Osteocyte (in vitro differentiated cells): ENCODE measurements around the gene SGMS2. TPM values are rescaled to one million over a fixed set of nuclear protein-coding genes. Genes with fewer than 3 reads are reported as not detected.

Experiments used
- DNase-seq: peaks from one replicate; pipeline ENCODE4 v3.0.0; 2021; ENCODE audit warnings: mixed read lengths; ENCODE audit not compliant: unreplicated experiment; ENCODE audit errors: extremely low spot score
- H3K27ac Mint-ChIP-seq: one replicate; pipeline ENCODE4 v1.8.0; 2021; ENCODE audit warnings: mild to moderate bottlenecking, mixed read lengths; ENCODE audit not compliant: unreplicated experiment
- H3K27me3 Mint-ChIP-seq: one replicate; pipeline ENCODE4 v1.8.0; 2021; ENCODE audit warnings: mixed read lengths; ENCODE audit not compliant: unreplicated experiment
- H3K36me3 Mint-ChIP-seq: one replicate; pipeline ENCODE4 v1.8.0; 2021; ENCODE audit warnings: mixed read lengths; ENCODE audit not compliant: unreplicated experiment
- H3K4me1 Mint-ChIP-seq: one replicate; pipeline ENCODE4 v1.8.0; 2021; ENCODE audit warnings: mixed read lengths; ENCODE audit not compliant: unreplicated experiment
- H3K4me3 Mint-ChIP-seq: one replicate; pipeline ENCODE4 v1.8.0; 2021; ENCODE audit warnings: mild to moderate bottlenecking, moderate library complexity, mixed read lengths; ENCODE audit not compliant: unreplicated experiment
- H3K9me3 Mint-ChIP-seq: one replicate; pipeline ENCODE4 v1.8.0; 2021; ENCODE audit warnings: mixed read lengths; ENCODE audit not compliant: unreplicated experiment
- CTCF ChIP-seq: fragments of 200-600 bp; sonication (generic); IDR thresholded peaks from 2 replicates; pipeline ENCODE4 v1.5.0; 2021; ENCODE audit warnings: antibody characterized with exemption, mild to moderate bottlenecking, moderate library complexity
- total RNA-seq: library from RNA; stranded (reverse); gene quantifications from 2 replicates; pipeline ENCODE4 v1.2.1, GENCODE V29; 2021

The SGMS2 gene
- total RNA-seq, 1 donor from 2014 or later = 15.6 TPM

GRCh38 chr4:107866726-107867125 lies 42.0 kb downstream of the SGMS2 start:
- Mint-ChIP-seq H3K4me3 (no peak overlapping the region), H3K4me1 (peaks cover 21% of the 10 kb centered on the region), H3K9me3 (no peaks in the 10 kb centered on the region), H3K36me3 (no peaks in the 10 kb centered on the region), H3K27ac (no peak overlapping the region), H3K27me3 (no peaks in the 10 kb centered on the region)
- DNase-seq = no peak
- no peak for TF ChIP-seq CTCF

GRCh38 chr4:107870236-107870635 lies 45.5 kb downstream of the SGMS2 start:
- no peak overlapping the region for H3K4me3 Mint-ChIP-seq
- no peaks in the 10 kb centered on the region for H3K9me3 Mint-ChIP-seq
- DNase-seq = no peak
- H3K36me3 Mint-ChIP-seq = no peaks in the 10 kb centered on the region
- H3K27ac Mint-ChIP-seq = no peak overlapping the region
- no peak for TF ChIP-seq CTCF
- H3K4me1 Mint-ChIP-seq = peaks cover 4% of the 10 kb centered on the region
- no peaks in the 10 kb centered on the region for H3K27me3 Mint-ChIP-seq

GRCh38 chr4:107870916-107871786 lies 46.4 kb downstream of the SGMS2 start:
- no peaks in the 10 kb centered on the region for H3K9me3 Mint-ChIP-seq
- H3K27me3 Mint-ChIP-seq = no peaks in the 10 kb centered on the region
- H3K4me1 Mint-ChIP-seq = peaks cover 4% of the 10 kb centered on the region
- no peak for TF ChIP-seq CTCF
- no peak for DNase-seq
- H3K4me3 Mint-ChIP-seq = no peak overlapping the region
- no peaks in the 10 kb centered on the region for H3K36me3 Mint-ChIP-seq
- H3K27ac Mint-ChIP-seq = no peak overlapping the region

GRCh38 chr4:107874024-107874423 lies 49.3 kb downstream of the SGMS2 start:
- Mint-ChIP-seq H3K27ac (no peak overlapping the region), H3K4me3 (no peak overlapping the region), H3K36me3 (no peaks in the 10 kb centered on the region), H3K27me3 (no peaks in the 10 kb centered on the region), H3K4me1 (peaks cover 4% of the 10 kb centered on the region), H3K9me3 (no peaks in the 10 kb centered on the region)
- TF ChIP-seq CTCF = no peak
- DNase-seq = no peak

GRCh38 chr4:107876099-107876498 lies 51.4 kb downstream of the SGMS2 start:
- Mint-ChIP-seq H3K9me3 (no peaks in the 10 kb centered on the region), H3K36me3 (peaks cover 3% of the 10 kb centered on the region), H3K27me3 (no peaks in the 10 kb centered on the region), H3K4me3 (no peak overlapping the region), H3K27ac (no peak overlapping the region), H3K4me1 (peaks cover under 1% of the 10 kb centered on the region)
- DNase-seq = no peak
- TF ChIP-seq CTCF = no peak
